HEK293 (cell line): Measurements from ENCODE around the gene ROBO1.

Experiments
- CTCF ChIA-PET: fragments of 350-600 bp; formaldehyde crosslinking; extraction: SDS; loops from one replicate; lab custom pipeline; 2021; ENCODE audit warnings: antibody characterized with exemption; lab: Yijun Ruan, JAX
- POLR2A ChIA-PET: fragments of 300-600 bp; formaldehyde crosslinking; extraction: SDS; loops from one replicate; lab custom pipeline; 2020; ENCODE audit warnings: antibody characterized with exemption, inconsistent platforms; lab: Yijun Ruan, JAX
- H3K27ac ChIP-seq: fragments of 200-500 bp; sonication (Bioruptor generic); 2 replicates; pipeline ENCODE4 v1.5.1; 2014; ENCODE audit warnings: low read depth, low read length, control low read depth, inconsistent platforms; ENCODE audit errors: extremely low read depth
- H3K36me3 ChIP-seq, 2 experiments: fragments of 200-500 bp in 1 of 2; sonication (Bioruptor generic) in 1 of 2; 1 replicate in 1 of 2; 2 replicates in 1 of 2; pipeline ENCODE4 v1.5.1; 2014 to 2017; ENCODE audit warnings: inconsistent platforms in 2 of 2, low read length in 2 of 2; ENCODE audit not compliant: control insufficient read depth in 2 of 2, insufficient read depth in 1 of 2
- H3K4me1 ChIP-seq: fragments of 200-500 bp; sonication (Bioruptor generic); 2 replicates; pipeline ENCODE4 v1.5.1; 2014; ENCODE audit warnings: mild to moderate bottlenecking, low read length, inconsistent platforms; ENCODE audit not compliant: control insufficient read depth, insufficient read depth
- H3K4me3 ChIP-seq: 2 replicates; pipeline ENCODE4 v1.5.1; 2011; ENCODE audit warnings: low read depth, mild to moderate bottlenecking, control low read depth, low read length, moderate library complexity
- H3K9me3 ChIP-seq: fragments of 200-500 bp; sonication (Bioruptor generic); 2 replicates; pipeline ENCODE4 v1.5.1; 2014; ENCODE audit warnings: low read depth, low read length, inconsistent platforms; ENCODE audit not compliant: control insufficient read depth, insufficient read depth
- FEZF1 ChIP-seq: fragments of 450-650 bp; formaldehyde crosslinking; IDR thresholded peaks from 2 replicates; pipeline ENCODE4 v1.5.1; 2016; ENCODE audit warnings: missing biosample characterization, missing genetic modification characterization
- TCF7L2 ChIP-seq: IDR thresholded peaks from 2 replicates; pipeline ENCODE4 v1.6.1; 2011; ENCODE audit warnings: low read depth, mild to moderate bottlenecking, inconsistent platforms, low read length, moderate library complexity, borderline replicate concordance
- ZNF10 ChIP-seq: fragments of 450-650 bp; formaldehyde crosslinking; IDR thresholded peaks from 2 replicates; pipeline ENCODE4 v1.5.1; 2017; ENCODE audit warnings: missing biosample characterization, missing genetic modification characterization
- ZNF140 ChIP-seq: fragments of 450-650 bp; formaldehyde crosslinking; IDR thresholded peaks from 2 replicates; pipeline ENCODE4 v1.5.1; 2016; ENCODE audit warnings: missing biosample characterization, missing genetic modification characterization
- ZNF214 ChIP-seq: fragments of 450-650 bp; formaldehyde crosslinking; IDR thresholded peaks from 2 replicates; pipeline ENCODE4 v1.5.1; 2017; ENCODE audit warnings: missing biosample characterization, mild to moderate bottlenecking, missing genetic modification characterization, borderline replicate concordance
- ZNF266 ChIP-seq: fragments of 450-650 bp; formaldehyde crosslinking; IDR thresholded peaks from 2 replicates; pipeline ENCODE4 v1.5.1; 2016; ENCODE audit warnings: missing biosample characterization, missing genetic modification characterization, low read depth
- ZNF473 ChIP-seq: fragments of 450-650 bp; formaldehyde crosslinking; IDR thresholded peaks from 2 replicates; pipeline ENCODE4 v1.5.1; 2017; ENCODE audit warnings: missing biosample characterization, missing genetic modification characterization
- ZNF560 ChIP-seq: fragments of 450-650 bp; formaldehyde crosslinking; IDR thresholded peaks from 2 replicates; pipeline ENCODE4 v1.5.1; 2017; ENCODE audit warnings: missing biosample characterization, missing genetic modification characterization, borderline replicate concordance
- ZNF600 ChIP-seq: fragments of 450-650 bp; formaldehyde crosslinking; IDR thresholded peaks from 2 replicates; pipeline ENCODE4 v1.5.1; 2016; ENCODE audit warnings: missing biosample characterization, missing genetic modification characterization
- ZNF677 ChIP-seq: fragments of 450-650 bp; IDR thresholded peaks from 2 replicates; pipeline ENCODE4 v1.5.0; 2018; ENCODE audit warnings: missing biosample characterization, mild to moderate bottlenecking, missing genetic modification characterization, moderate library complexity
- TF ChIP-seq, protein P1 (sequence below): fragments of 450-650 bp; formaldehyde crosslinking; IDR thresholded peaks from 2 replicates; pipeline ENCODE4 v1.5.1; 2017; ENCODE audit warnings: missing biosample characterization, missing genetic modification characterization
- TF ChIP-seq, protein P2 (sequence below): fragments of 450-650 bp; formaldehyde crosslinking; IDR thresholded peaks from 2 replicates; pipeline ENCODE4; 2016; ENCODE audit warnings: missing biosample characterization, missing genetic modification characterization
- TF ChIP-seq, protein P3 (sequence below): fragments of 450-650 bp; formaldehyde crosslinking; IDR thresholded peaks from 2 replicates; pipeline ENCODE4 v1.5.1; 2016; ENCODE audit warnings: missing biosample characterization, missing genetic modification characterization
- TF ChIP-seq, protein P4 (sequence below): fragments of 450-650 bp; formaldehyde crosslinking; IDR thresholded peaks from 2 replicates; pipeline ENCODE4 v1.5.1; 2017; ENCODE audit warnings: missing biosample characterization, mild to moderate bottlenecking, missing genetic modification characterization, moderate library complexity
- TF ChIP-seq, protein P5 (sequence below): fragments of 450-650 bp; formaldehyde crosslinking; IDR thresholded peaks from 2 replicates; pipeline ENCODE4 v1.5.1; 2016; ENCODE audit warnings: missing biosample characterization, missing genetic modification characterization, borderline replicate concordance
- TF ChIP-seq, protein P6 (sequence below): fragments of 450-650 bp; formaldehyde crosslinking; IDR thresholded peaks from 2 replicates; pipeline ENCODE4 v1.5.1; 2016; ENCODE audit warnings: missing biosample characterization, missing genetic modification characterization

Gene ROBO1

DNA sequence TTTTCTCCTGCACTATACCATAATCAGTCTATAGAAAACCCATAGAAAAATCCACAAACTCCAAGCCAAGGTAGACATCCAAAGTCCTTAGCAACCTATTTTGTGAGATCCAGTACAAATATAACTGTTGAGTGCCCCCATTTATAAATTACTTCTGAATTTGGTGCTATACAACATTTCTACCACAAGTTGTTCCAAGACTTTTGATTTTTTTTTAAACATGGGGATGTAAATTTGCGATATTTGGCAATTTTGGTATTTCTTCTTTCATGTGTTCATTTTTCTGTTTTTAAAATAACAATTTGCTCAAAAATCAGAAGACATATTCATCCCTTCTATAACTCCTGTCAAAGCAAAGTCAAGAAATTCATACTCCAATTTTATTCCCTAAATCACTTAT, 763.8 kb downstream of the ROBO1 start:
- TF ChIP-seq TCF7L2 (no peak), ZNF214 (tag by site-specific recombination) (no peak), ZNF560 (no peak), ZNF140 (no peak), ZNF600 (no peak), ZNF266 (tag by site-specific recombination) (no peak), ZNF10 (tag by site-specific recombination) (no peak)
- TF ChIP-seq, protein P1, sequence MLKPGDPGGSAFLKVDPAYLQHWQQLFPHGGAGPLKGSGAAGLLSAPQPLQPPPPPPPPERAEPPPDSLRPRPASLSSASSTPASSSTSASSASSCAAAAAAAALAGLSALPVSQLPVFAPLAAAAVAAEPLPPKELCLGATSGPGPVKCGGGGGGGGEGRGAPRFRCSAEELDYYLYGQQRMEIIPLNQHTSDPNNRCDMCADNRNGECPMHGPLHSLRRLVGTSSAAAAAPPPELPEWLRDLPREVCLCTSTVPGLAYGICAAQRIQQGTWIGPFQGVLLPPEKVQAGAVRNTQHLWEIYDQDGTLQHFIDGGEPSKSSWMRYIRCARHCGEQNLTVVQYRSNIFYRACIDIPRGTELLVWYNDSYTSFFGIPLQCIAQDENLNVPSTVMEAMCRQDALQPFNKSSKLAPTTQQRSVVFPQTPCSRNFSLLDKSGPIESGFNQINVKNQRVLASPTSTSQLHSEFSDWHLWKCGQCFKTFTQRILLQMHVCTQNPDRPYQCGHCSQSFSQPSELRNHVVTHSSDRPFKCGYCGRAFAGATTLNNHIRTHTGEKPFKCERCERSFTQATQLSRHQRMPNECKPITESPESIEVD (tag by site-specific recombination) = no peak
- TF ChIP-seq, protein P2, sequence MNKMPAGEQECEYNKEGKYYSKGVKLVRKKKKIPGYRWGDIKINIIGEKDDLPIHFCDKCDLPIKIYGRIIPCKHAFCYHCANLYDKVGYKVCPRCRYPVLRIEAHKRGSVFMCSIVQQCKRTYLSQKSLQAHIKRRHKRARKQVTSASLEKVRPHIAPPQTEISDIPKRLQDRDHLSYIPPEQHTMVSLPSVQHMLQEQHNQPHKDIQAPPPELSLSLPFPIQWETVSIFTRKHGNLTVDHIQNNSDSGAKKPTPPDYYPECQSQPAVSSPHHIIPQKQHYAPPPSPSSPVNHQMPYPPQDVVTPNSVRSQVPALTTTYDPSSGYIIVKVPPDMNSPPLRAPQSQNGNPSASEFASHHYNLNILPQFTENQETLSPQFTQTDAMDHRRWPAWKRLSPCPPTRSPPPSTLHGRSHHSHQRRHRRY = no peak
- TF ChIP-seq, protein P3, sequence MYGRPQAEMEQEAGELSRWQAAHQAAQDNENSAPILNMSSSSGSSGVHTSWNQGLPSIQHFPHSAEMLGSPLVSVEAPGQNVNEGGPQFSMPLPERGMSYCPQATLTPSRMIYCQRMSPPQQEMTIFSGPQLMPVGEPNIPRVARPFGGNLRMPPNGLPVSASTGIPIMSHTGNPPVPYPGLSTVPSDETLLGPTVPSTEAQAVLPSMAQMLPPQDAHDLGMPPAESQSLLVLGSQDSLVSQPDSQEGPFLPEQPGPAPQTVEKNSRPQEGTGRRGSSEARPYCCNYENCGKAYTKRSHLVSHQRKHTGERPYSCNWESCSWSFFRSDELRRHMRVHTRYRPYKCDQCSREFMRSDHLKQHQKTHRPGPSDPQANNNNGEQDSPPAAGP (tag by site-specific recombination) = no peak
- no peaks in the 10 kb centered on the region for H3K36me3 ChIP-seq
- POLR2A ChIA-PET = no interaction called here
- CTCF ChIA-PET = interaction anchor here (0.8 kb wide), 1 partner anchor 1068 kb away, joined by 3 read pairs; no protein-coding TSS in a partner anchor
- peaks cover 28% of the 10 kb centered on the region for H3K4me1 ChIP-seq
- no peaks in the 10 kb centered on the region for H3K9me3 ChIP-seq
- no peak overlapping the region for H3K4me3 ChIP-seq
- H3K27ac ChIP-seq = no peak overlapping the region

DNA sequence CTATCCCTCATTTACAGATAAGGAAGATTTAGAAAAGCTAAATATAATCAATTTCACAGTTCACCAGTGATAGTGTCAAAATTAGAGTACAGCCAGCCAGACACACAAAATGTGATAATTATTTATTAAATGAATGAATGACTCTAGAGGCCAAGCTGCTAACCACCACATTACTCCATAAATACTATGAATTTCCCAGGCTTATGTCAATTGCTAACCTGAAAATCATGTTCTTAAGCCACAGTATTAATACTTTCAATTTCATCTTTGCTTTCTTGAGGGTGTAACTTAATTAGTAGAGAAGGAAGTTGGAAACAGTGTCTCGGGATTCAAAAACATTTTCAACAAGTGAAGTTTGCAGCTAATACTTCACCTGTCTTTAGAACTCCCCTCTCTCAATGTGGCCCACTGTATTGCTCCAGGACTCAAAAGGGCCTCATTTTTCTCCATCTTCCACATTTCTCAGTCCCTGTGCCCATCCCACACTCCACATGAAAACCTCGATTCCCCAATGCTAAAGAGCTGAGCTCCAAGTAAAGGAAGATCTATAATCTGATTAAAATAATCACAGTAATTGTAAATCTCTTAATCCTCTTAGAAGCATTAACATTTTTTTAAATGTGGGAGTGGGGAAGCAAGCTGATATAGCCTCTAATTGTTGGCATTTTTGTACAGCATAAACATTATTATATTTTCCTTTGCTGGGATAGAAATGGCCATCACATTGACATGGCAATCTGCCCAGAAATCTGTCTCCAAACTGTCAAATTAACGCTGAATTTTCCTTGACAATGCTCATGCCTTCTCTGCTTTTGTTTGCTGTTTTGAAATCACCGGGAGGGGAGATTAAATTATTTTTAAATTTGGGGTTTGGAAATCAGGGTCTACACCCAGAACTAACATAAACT, 765.1 kb downstream of the ROBO1 start:
- H3K27ac ChIP-seq = no peak overlapping the region
- TF ChIP-seq ZNF677 (tag by site-specific recombination) = no peak
- TF ChIP-seq, protein P4, sequence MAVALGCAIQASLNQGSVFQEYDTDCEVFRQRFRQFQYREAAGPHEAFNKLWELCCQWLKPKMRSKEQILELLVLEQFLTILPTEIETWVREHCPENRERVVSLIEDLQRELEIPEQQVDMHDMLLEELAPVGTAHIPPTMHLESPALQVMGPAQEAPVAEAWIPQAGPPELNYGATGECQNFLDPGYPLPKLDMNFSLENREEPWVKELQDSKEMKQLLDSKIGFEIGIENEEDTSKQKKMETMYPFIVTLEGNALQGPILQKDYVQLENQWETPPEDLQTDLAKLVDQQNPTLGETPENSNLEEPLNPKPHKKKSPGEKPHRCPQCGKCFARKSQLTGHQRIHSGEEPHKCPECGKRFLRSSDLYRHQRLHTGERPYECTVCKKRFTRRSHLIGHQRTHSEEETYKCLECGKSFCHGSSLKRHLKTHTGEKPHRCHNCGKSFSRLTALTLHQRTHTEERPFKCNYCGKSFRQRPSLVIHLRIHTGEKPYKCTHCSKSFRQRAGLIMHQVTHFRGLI (tag by site-specific recombination) = no peak
- TF ChIP-seq ZNF560 = no peak
- TF ChIP-seq, protein P5, sequence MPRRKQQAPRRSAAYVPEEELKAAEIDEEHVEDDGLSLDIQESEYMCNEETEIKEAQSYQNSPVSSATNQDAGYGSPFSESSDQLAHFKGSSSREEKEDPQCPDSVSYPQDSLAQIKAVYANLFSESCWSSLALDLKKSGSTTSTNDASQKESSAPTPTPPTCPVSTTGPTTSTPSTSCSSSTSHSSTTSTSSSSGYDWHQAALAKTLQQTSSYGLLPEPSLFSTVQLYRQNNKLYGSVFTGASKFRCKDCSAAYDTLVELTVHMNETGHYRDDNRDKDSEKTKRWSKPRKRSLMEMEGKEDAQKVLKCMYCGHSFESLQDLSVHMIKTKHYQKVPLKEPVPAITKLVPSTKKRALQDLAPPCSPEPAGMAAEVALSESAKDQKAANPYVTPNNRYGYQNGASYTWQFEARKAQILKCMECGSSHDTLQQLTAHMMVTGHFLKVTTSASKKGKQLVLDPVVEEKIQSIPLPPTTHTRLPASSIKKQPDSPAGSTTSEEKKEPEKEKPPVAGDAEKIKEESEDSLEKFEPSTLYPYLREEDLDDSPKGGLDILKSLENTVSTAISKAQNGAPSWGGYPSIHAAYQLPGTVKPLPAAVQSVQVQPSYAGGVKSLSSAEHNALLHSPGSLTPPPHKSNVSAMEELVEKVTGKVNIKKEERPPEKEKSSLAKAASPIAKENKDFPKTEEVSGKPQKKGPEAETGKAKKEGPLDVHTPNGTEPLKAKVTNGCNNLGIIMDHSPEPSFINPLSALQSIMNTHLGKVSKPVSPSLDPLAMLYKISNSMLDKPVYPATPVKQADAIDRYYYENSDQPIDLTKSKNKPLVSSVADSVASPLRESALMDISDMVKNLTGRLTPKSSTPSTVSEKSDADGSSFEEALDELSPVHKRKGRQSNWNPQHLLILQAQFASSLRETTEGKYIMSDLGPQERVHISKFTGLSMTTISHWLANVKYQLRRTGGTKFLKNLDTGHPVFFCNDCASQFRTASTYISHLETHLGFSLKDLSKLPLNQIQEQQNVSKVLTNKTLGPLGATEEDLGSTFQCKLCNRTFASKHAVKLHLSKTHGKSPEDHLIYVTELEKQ (tag by site-specific recombination) = no peak
- TF ChIP-seq, protein P6, sequence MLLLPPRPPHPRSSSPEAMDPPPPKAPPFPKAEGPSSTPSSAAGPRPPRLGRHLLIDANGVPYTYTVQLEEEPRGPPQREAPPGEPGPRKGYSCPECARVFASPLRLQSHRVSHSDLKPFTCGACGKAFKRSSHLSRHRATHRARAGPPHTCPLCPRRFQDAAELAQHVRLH = no peak
- TF ChIP-seq FEZF1 = peak; percentile 70
- TF ChIP-seq ZNF214 (tag by site-specific recombination) = no peak
- no peak for TF ChIP-seq ZNF473 (tag by site-specific recombination)
- TF ChIP-seq, all 188 proteins: peak for 1
- ChIA-PET CTCF (interaction anchor here (0.8 to 1.5 kb wide), 3 partner anchors 11 to 1067 kb away, joined by 3 to 4 read pairs (median 3); no protein-coding TSS in a partner anchor), POLR2A (no interaction called here)
- Histone ChIP-seq H3K4me1 (peaks cover 25% of the 10 kb centered on the region), H3K36me3 (no peaks in the 10 kb centered on the region), H3K9me3 (no peaks in the 10 kb centered on the region), H3K4me3 (no peak overlapping the region)
